Measurements from ENCODE around the gene HBA2.
"Not testable (repeated sequence)": the region's sequence is repeated elsewhere in the genome, so short reads cannot be mapped to it uniquely, and the experiment has no call there.

DNA sequence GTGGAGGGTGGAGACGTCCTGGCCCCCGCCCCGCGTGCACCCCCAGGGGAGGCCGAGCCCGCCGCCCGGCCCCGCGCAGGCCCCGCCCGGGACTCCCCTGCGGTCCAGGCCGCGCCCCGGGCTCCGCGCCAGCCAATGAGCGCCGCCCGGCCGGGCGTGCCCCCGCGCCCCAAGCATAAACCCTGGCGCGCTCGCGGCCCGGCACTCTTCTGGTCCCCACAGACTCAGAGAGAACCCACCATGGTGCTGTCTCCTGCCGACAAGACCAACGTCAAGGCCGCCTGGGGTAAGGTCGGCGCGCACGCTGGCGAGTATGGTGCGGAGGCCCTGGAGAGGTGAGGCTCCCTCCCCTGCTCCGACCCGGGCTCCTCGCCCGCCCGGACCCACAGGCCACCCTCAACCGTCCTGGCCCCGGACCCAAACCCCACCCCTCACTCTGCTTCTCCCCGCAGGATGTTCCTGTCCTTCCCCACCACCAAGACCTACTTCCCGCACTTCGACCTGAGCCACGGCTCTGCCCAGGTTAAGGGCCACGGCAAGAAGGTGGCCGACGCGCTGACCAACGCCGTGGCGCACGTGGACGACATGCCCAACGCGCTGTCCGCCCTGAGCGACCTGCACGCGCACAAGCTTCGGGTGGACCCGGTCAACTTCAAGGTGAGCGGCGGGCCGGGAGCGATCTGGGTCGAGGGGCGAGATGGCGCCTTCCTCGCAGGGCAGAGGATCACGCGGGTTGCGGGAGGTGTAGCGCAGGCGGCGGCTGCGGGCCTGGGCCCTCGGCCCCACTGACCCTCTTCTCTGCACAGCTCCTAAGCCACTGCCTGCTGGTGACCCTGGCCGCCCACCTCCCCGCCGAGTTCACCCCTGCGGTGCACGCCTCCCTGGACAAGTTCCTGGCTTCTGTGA lies 4.1 kb downstream of the HBA2 start, which contains the start of gene HBA1:
- TF ChIP-seq, protein P1, sequence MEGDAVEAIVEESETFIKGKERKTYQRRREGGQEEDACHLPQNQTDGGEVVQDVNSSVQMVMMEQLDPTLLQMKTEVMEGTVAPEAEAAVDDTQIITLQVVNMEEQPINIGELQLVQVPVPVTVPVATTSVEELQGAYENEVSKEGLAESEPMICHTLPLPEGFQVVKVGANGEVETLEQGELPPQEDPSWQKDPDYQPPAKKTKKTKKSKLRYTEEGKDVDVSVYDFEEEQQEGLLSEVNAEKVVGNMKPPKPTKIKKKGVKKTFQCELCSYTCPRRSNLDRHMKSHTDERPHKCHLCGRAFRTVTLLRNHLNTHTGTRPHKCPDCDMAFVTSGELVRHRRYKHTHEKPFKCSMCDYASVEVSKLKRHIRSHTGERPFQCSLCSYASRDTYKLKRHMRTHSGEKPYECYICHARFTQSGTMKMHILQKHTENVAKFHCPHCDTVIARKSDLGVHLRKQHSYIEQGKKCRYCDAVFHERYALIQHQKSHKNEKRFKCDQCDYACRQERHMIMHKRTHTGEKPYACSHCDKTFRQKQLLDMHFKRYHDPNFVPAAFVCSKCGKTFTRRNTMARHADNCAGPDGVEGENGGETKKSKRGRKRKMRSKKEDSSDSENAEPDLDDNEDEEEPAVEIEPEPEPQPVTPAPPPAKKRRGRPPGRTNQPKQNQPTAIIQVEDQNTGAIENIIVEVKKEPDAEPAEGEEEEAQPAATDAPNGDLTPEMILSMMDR (IDR thresholded peaks at IDR 0.05): not testable (repeated sequence)
- not testable (repeated sequence) for TF ChIP-seq POLR2AphosphoS5, TCF7L2 (IDR thresholded peaks at IDR 0.05; ENCODE audit: low read depth, low read length)
- TF ChIP-seq, protein P2, sequence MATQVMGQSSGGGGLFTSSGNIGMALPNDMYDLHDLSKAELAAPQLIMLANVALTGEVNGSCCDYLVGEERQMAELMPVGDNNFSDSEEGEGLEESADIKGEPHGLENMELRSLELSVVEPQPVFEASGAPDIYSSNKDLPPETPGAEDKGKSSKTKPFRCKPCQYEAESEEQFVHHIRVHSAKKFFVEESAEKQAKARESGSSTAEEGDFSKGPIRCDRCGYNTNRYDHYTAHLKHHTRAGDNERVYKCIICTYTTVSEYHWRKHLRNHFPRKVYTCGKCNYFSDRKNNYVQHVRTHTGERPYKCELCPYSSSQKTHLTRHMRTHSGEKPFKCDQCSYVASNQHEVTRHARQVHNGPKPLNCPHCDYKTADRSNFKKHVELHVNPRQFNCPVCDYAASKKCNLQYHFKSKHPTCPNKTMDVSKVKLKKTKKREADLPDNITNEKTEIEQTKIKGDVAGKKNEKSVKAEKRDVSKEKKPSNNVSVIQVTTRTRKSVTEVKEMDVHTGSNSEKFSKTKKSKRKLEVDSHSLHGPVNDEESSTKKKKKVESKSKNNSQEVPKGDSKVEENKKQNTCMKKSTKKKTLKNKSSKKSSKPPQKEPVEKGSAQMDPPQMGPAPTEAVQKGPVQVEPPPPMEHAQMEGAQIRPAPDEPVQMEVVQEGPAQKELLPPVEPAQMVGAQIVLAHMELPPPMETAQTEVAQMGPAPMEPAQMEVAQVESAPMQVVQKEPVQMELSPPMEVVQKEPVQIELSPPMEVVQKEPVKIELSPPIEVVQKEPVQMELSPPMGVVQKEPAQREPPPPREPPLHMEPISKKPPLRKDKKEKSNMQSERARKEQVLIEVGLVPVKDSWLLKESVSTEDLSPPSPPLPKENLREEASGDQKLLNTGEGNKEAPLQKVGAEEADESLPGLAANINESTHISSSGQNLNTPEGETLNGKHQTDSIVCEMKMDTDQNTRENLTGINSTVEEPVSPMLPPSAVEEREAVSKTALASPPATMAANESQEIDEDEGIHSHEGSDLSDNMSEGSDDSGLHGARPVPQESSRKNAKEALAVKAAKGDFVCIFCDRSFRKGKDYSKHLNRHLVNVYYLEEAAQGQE (IDR thresholded peaks at IDR 0.05; ENCODE audit: insufficient read depth in 1 of 2, low read depth in 2 of 2, low read length in 1 of 2): not testable (repeated sequence)
